AG10803 (cell line): Measurements from ENCODE around the gene SLC43A1.

Source experiments
- DNase-seq: peaks from one replicate; pipeline ENCODE4 v3.0.0; 2010; ENCODE audit warnings: low read depth
- H3K4me3 ChIP-seq: 2 replicates; pipeline ENCODE4 v1.5.1; 2011; ENCODE audit warnings: mild to moderate bottlenecking, low read length, control low read depth
- CTCF ChIP-seq: conservative IDR thresholded peaks from 2 replicates; pipeline ENCODE4 v1.5.1; 2011; ENCODE audit warnings: mild to moderate bottlenecking, low read length, control low read depth, inconsistent platforms

The SLC43A1 gene

GRCh38 chr11:57477507-57478189 lies 37.9 kb downstream of the SLC43A1 start:
- no peak for TF ChIP-seq CTCF
- no peak for DNase-seq
- no peak overlapping the region for H3K4me3 ChIP-seq

GRCh38 chr11:57476757-57477506 lies 38.6 kb downstream of the SLC43A1 start:
- peak; percentile 33; the same call in 1 of the 2 replicates for TF ChIP-seq CTCF
- H3K4me3 ChIP-seq, result no peak overlapping the region
- no peak for DNase-seq

GRCh38 chr11:57476047-57476756 lies 39.3 kb downstream of the SLC43A1 start:
- no peak for DNase-seq
- H3K4me3 ChIP-seq, result no peak overlapping the region
- TF ChIP-seq CTCF, result no peak

- no peak for DNase-seq
Measured at GRCh38 chr11:57475671-57476046, 39.8 kb downstream of the SLC43A1 start.

GRCh38 chr11:57475191-57475590 lies 40.3 kb downstream of the SLC43A1 start:
- DNase-seq, result no peak
- H3K4me3 ChIP-seq, result no peak overlapping the region
- TF ChIP-seq CTCF, result no peak

More at GRCh38 chr11:57475671-57476046, 39.8 kb downstream of the SLC43A1 start:
- H3K4me3 ChIP-seq, result no peak overlapping the region
- no peak for TF ChIP-seq CTCF

GRCh38 chr11:57474803-57475115 lies 40.7 kb downstream of the SLC43A1 start:
- no peak for DNase-seq
- no peak for TF ChIP-seq CTCF
- H3K4me3 ChIP-seq, result no peak overlapping the region
